GM19023 (cell line): Measurements from ENCODE around the gene RAMP1.
"Not testable (repeated sequence)": the region's sequence is repeated elsewhere in the genome, so short reads cannot be mapped to it uniquely, and the experiment has no call there.

ENCODE experiments used
- ATAC-seq: cut with Tn5 transposase; IDR thresholded peaks from one replicate; pipeline ENCODE4 v1.9.1; 2021; ENCODE audit warnings: mild to moderate bottlenecking, moderate library complexity; ENCODE audit not compliant: unreplicated experiment

RAMP1 gene

DNA sequence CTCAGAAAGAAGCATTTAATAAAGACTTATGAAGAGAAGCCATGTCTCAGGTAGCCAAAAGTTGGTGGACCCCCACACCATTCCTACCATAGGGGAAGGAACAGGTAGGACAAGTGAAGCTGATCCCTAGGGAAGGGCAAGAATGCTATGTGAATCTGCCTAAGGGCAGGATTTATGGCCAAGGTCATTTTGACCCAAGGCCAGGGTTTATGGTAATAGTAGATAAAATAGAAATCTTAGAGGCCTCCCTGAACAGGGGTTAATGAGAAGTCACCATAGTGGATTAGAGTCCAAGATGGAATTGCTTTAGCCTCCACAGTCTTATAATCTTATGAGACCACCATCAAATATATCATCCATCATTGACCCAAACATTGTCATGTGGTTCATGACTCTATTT is 81.4 kb downstream of the RAMP1 start:
- no peak for ATAC-seq

DNA sequence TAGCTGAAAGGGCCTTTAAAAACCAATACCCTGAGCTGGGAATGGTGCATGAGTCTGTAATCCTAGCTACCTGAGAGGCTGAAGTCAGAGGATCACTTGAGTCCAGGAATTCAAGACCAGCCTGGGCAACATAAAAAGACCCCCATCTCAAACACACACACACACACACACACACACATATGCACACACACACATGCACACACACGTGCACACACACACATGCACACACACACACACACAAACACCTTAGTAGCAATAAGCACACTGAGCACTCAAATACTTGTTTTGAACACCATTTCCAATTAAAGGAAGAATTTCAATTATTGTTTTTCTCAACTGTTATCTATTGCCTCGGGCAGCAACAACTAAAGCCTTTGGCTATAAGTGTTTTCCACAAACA is 81.8 kb downstream of the RAMP1 start:
- no peak for ATAC-seq

DNA sequence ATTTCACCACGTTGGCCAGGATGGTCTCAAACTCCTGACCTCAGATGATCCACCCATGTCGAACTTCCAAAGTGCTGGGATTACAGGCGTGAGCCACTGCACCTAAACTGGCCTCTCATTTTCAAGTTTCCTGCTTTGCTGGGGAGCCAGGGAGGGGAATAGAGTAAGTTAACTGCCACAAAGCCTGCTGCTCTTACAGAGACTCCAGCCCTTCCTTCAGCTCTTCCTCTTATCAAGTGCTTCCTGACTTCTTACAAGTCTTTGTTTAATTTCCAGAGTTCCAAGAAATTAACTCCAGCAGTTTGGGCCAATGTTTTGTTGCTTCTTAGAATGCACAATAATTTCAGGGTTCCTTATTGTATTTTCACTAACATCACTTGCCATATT is 83.1 kb downstream of the RAMP1 start:
- no peak for ATAC-seq

DNA sequence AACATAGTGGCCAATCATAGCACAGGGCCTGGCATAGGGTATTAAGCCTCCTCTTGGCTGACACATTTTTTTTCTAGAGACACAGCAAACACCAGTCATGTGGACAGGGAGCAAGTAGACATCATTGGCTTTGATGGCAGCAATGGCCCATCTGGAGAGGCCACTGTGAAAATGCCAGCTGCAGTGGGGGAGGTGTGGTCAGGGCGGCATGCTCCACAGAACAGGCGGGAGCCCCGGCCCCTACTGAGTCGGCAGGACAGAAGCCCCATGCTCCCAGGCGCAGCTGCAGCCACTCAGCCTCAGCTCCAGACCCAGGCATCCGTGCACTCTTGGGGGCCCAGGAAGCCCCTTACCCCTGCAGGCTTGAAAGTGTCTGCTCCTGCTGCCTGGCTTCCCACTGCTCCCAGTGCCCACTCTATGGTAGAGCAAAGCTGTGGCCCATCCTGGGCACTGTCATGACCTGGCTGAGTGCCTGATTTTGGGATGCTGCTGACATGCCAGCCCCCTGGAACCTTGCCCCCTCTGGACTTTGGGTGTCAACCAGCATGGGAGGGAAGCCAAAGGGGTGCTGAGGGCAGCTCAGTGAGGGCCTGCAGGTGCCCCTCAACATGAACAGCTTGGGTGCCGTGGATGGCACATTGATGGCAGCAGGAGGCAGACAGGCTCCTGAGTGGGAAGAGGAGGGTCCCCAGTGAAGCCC is 84.1 kb downstream of the RAMP1 start:
- no peak for ATAC-seq

DNA sequence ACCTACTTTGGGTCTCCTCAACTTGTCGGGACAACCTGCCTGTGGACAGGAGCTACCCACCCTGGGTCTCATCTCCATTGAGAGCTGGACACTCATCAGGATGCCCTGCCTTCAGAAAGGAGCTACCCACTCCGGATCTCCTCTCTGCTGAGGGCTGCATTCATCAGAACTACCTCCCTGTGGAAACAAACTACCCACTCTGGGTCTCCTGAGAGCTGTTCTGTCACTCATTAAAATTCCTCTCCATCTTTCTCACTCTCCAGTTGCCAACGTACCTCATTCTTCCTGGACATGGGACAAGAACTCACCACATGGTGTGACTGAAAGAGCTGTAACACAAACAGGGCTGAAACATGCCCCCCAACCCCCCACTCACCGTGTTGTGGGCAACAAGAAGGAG is 84.9 kb downstream of the RAMP1 start:
- ATAC-seq = no peak

DNA sequence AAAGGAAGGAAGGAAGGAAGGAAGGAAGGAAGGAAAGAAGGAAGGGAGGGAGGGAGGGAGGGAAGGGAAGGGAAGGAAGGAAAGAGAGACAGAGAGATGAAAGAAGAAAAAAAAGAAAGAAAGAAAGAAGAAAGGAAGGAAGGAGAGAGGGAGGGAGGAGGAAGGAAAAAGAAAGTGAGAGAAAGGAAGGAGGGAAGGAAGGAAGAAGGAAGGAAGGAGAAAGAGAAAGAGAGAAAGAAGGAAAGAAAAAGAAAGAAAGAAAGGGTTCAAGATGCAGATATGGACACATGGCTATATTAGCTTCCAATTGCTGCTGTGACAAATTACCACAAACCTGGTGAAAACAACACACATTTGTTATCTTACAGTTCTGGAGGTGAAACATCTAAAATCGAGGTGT is 87.0 kb downstream of the RAMP1 start:
- ATAC-seq = no peak

DNA sequence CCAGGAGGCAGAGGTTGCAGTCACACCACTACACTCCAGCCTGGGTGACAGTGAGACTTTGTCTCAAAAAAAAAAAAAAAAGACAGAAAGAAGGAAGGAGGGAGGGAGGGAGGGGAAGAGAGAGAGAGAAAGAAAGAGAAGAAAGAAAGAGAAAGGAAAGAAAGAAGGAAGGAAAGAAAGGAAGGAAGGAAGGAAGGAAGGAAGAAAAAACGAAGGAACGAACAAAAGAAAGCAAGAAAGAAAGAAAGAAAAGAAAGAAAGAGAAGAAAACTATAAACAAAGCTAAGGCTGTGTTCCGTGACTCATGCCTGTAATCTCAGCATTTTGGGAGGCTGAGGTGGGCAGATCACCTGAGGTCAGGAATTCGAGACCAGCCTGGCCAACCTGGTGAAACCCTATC is 91.9 kb downstream of the RAMP1 start:
- not testable (repeated sequence) for ATAC-seq

DNA sequence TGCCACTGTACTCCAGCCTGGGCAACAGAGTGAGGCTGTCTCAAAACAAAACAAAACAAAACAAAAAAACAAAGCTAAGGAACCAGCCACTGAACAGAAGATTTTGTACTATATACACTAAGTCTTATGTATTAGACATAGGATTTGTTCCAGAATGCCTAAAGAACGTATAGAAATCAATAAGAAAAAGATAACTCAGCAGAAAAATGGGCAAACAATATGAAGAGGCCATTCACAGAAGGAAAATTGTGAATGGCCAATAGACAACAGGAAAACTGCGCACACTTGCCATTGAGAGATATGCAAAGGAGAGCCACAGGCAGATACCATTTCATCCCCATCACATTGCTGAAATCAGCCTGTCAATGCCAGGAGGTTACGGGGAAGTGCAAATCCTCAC is 92.5 kb downstream of the RAMP1 start:
- no peak for ATAC-seq

DNA sequence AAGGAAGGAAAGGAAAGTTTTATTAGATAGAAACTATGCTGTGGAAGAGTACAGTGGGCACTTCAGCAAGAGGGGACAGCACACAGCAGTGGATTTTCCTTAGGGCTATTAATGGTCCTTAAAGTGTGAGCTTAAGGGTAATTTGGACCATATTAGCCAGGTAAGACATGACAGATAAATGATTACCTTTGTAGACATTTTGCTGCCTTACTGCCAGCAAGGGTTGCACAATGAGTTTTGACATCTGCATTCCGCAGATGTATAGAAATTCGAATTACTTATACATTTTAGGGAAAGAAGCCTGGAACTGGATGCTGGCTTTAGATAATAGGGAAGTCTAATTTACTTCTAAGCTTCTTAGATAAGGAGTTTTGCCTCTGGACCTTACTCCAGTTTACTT is 93.4 kb downstream of the RAMP1 start:
- no peak for ATAC-seq

DNA sequence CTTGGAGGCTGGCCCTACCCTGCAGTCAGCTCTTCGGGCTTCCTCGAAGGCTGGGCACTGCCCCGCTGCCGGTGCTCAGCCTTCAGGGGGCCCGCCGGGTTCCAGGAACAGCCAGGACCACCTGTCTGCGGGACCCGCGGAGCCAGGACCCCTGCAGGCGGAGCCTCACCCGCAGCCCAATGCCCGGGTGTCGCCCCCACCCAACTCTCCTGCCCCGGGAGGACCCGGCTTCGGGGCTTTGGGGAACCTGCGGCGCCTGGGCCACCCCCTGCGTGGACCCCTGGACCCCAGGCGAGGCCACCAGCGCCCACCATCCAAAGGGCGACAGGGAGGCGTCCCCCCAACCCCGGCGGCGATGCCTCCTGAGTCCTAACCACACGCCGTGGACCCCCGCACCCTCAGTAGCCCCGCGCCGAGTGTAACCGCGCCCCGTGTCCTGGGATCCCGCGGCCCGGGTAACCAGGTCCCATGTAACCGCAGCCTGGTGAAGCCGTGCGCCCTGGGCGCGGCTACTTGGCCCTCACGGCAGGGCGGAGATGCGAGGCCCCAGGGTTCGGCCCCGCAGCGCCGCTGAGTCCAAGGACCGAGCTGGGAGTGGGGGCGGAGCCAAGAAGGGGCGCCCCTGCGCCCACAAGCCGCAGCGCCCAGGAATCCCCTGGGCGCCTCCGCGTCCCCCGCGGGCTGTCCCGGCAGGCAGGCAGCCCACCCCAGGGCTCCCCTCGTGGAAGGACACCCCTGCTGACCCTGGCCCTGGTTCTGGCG is 96.4 kb downstream of the RAMP1 start:
- no peak for ATAC-seq

DNA sequence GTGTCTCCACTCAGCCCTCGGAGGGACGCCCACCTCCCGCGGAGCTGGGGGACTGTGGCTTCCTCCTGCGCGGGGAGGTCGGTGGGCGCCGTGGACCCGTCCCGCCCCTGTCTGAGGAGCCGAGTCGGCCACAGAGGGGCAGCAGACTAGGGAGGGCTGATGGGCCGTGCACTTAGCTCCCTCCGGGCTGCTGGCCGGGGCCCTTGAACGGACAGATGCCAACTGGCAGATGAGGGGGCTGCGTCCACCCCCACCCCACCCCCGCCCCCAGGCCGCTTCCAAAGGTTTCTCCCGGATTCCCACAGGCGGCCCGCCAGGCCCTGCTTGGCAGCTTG is 96.9 kb downstream of the RAMP1 start:
- no peak for ATAC-seq

DNA sequence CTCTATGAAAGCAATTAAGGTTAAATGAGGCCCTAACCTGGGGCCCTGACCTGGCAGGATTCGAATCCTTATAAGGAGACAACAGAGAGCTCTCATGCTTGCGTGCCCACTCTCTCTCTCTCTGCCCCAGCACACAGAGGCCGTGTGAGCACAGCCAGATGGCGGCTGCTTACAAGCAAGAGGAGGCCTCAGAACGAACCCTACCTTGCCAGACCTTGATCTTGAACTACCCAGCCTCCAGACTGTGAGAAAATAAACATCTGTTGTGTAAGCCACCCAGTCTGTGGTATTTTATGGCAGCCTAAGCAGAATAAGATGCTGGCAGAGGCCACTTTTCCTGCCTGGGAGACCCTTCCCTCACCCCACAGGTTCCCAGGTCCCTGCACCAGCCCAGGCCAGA is 102.2 kb downstream of the RAMP1 start:
- no peak for ATAC-seq
